Kidney (tissue), 14 donors: ENCODE results near the gene TUFM. TPM values are rescaled to one million over a fixed set of nuclear protein-coding genes. Genes with fewer than 3 reads are reported as not detected.
A peak's percentile ranks its signal among the peaks of the same experiment; 100 is the strongest.
"Not testable (repeated sequence)": the region's sequence is repeated elsewhere in the genome, so short reads cannot be mapped to it uniquely, and the experiment has no call there.

Source experiments
- DNase-seq, 5 donors: peaks; one replicate each; pipeline ENCODE4 v3.0.0-alpha.2; 2013 to 2020
- FAIRE-seq: peaks from 2 replicates; lab custom pipeline; 2012; peaks lifted over from hg19 to GRCh38; lab: Jason Lieb, UNC
- H3K27ac ChIP-seq, 2 donors: one replicate each; pipeline ENCODE4 v1.7.0; 2013; ENCODE audit warnings: low read depth in 2 of 2, low read length in 2 of 2, inconsistent platforms in 1 of 2
- H3K27me3 ChIP-seq: one replicate; pipeline ENCODE4 v1.7.1; 2013; ENCODE audit warnings: low read length, inconsistent platforms; ENCODE audit not compliant: control insufficient read depth, insufficient read depth
- H3K36me3 ChIP-seq, 3 donors: one replicate each; pipeline versions ENCODE4 v1.7.0 to v1.7.1; 2013; ENCODE audit warnings: low read length in 3 of 3, control low read depth in 1 of 3, inconsistent platforms in 1 of 3; ENCODE audit not compliant: insufficient read depth in 3 of 3, control insufficient read depth in 2 of 3
- H3K4me1 ChIP-seq, 3 donors: one replicate each; pipeline versions ENCODE4 v1.7.0 to v1.7.1; 2013; ENCODE audit warnings: low read length in 3 of 3, inconsistent platforms in 1 of 3, low read depth in 1 of 3; ENCODE audit not compliant: control insufficient read depth in 2 of 3, insufficient read depth in 2 of 3
- H3K4me3 ChIP-seq, 3 donors: one replicate each; pipeline versions ENCODE4 v1.7.0 to v1.8.1; 2013; ENCODE audit warnings: low read length in 3 of 3, control low read depth in 1 of 3, inconsistent platforms in 1 of 3
- H3K9ac ChIP-seq, 3 donors: one replicate each; pipeline versions ENCODE4 v1.7.0 to v1.7.1; 2013; ENCODE audit warnings: low read length in 3 of 3, control low read depth in 1 of 3, inconsistent platforms in 1 of 3
- H3K9me3 ChIP-seq, 3 donors: one replicate each; pipeline versions ENCODE4 v1.7.0 to v1.7.1; 2013; ENCODE audit warnings: low read length in 3 of 3, control low read depth in 1 of 3, inconsistent platforms in 1 of 3; ENCODE audit not compliant: control insufficient read depth in 2 of 3, insufficient read depth in 1 of 3
- CTCF ChIP-seq: IDR thresholded peaks from 3 replicates; pipeline ENCODE4 v1.5.1; 2012; ENCODE audit warnings: mild to moderate bottlenecking, moderate library complexity, borderline replicate concordance; ENCODE audit not compliant: insufficient read depth; ENCODE audit errors: extremely low read depth
- intact Hi-C: fragments of 100-400 bp; cut with DNase I; formaldehyde crosslinking; loops from one replicate; pipeline ENCODE4 v1.11.1; 2022
- microRNA-seq: library from miRNA; unstranded; fragments of <30 nt; microRNA quantifications from one replicate; pipeline ENCODE4 v1.2.0, GENCODE V29; 2020
- polyA plus RNA-seq: library from polyadenylated mRNA; stranded (reverse); fragments of 350-450 nt; fragmentation: Illumina TruSeq; extraction: RNeasy Lipid Tissue Mini Kit (QIAGEN cat#74804); gene quantifications from one replicate; pipeline ENCODE4 v1.2.3, GENCODE V29; 2014; ENCODE audit warnings: low read depth, low replicate concordance; ENCODE audit not compliant: insufficient read depth
- total RNA-seq: library from RNA; stranded (reverse); fragmentation: NEBNext Ultra II Directional; extraction: Animal tissue kit (Norgen Biotek cat#: 25700); gene quantifications from one replicate; pipeline ENCODE4 v1.2.1, GENCODE V29; 2021
- donor health status: control.
- donor health status: control.
- donor health status: control.
- donor health status: control.
- donor health status: control.
- donor health status: DM: yes; HTN: yes; CAD: no.
- donor health status: Normal renal cell carcinoma (clear cell type).

TUFM gene
- total and polyA plus RNA-seq, 2 donors from 2014 or later: 146 to 443 TPM

- H3K9me3 ChIP-seq, H3K9ac ChIP-seq, FAIRE-seq, H3K4me3 ChIP-seq, intact Hi-C loops, H3K4me1 ChIP-seq, H3K27ac ChIP-seq, H3K36me3 ChIP-seq, H3K27me3 ChIP-seq: not testable (repeated sequence)
- peak; percentile 18 for TF ChIP-seq CTCF
- DNase-seq: peak in 3 of 5 donors; percentile 56 to 80 (median 74)
Observed at GRCh38 chr16:28802235-28803019, 43.7 kb downstream of the TUFM start.

Small RNA genes within 50 kb of the gene (microRNA-seq; reads per million reads assigned to microRNA genes)
- gene MIR4721: not detected

Other genes with a start within 250 kb of the TUFM start
- 1.1 TPM for gene SULT1A2, start 249.3 kb downstream of the TUFM start, total RNA-seq
- 13.3 TPM for gene SULT1A2, start 249.3 kb downstream of the TUFM start, polyA plus RNA-seq
- gene SULT1A1, start 236.3 kb downstream of the TUFM start, total RNA-seq: 20.7 TPM
- gene SULT1A1, start 236.3 kb downstream of the TUFM start, polyA plus RNA-seq: 50.2 TPM
- gene NPIPB8, start 208.3 kb downstream of the TUFM start, total RNA-seq: 2.0 TPM
- not detected for gene NPIPB8, start 208.3 kb downstream of the TUFM start, polyA plus RNA-seq
- 424 TPM for gene EIF3C, start 134.9 kb downstream of the TUFM start, total RNA-seq
- 542 TPM for gene EIF3C, start 134.9 kb downstream of the TUFM start, polyA plus RNA-seq
- gene NPIPB9, start 94.6 kb downstream of the TUFM start, total RNA-seq: 3.5 TPM
- 0.37 TPM for gene NPIPB9, start 94.6 kb downstream of the TUFM start, polyA plus RNA-seq
- gene ATXN2L, start 23.3 kb downstream of the TUFM start, total RNA-seq: 102 TPM
- 43.2 TPM for gene ATXN2L, start 23.3 kb downstream of the TUFM start, polyA plus RNA-seq
- 64.4 TPM for gene SH2B1, start 17.5 kb upstream of the TUFM start, total RNA-seq
- gene SH2B1, start 17.5 kb upstream of the TUFM start, polyA plus RNA-seq: 44.8 TPM
- 0.25 TPM for gene ATP2A1, start 32.1 kb upstream of the TUFM start, total RNA-seq
- gene ATP2A1, start 32.1 kb upstream of the TUFM start, polyA plus RNA-seq: 0.47 TPM
- 30.1 TPM for gene RABEP2, start 78.9 kb upstream of the TUFM start, total RNA-seq
- gene RABEP2, start 78.9 kb upstream of the TUFM start, polyA plus RNA-seq: 21.0 TPM
- gene CD19, start 85.6 kb upstream of the TUFM start, total RNA-seq: 2.6 TPM
- gene CD19, start 85.6 kb upstream of the TUFM start, polyA plus RNA-seq: 0.47 TPM
- gene NFATC2IP, start 104.6 kb upstream of the TUFM start, total RNA-seq: 31.0 TPM
- gene NFATC2IP, start 104.6 kb upstream of the TUFM start, polyA plus RNA-seq: 8.9 TPM
- 38.4 TPM for gene SPNS1, start 128.4 kb upstream of the TUFM start, total RNA-seq
- gene SPNS1, start 128.4 kb upstream of the TUFM start, polyA plus RNA-seq: 34.5 TPM
- 12.5 TPM for gene LAT, start 138.7 kb upstream of the TUFM start, total RNA-seq
- gene LAT, start 138.7 kb upstream of the TUFM start, polyA plus RNA-seq: 8.3 TPM